ENCODE results near the gene EPB41L4B.

Gene EPB41L4B

DNA sequence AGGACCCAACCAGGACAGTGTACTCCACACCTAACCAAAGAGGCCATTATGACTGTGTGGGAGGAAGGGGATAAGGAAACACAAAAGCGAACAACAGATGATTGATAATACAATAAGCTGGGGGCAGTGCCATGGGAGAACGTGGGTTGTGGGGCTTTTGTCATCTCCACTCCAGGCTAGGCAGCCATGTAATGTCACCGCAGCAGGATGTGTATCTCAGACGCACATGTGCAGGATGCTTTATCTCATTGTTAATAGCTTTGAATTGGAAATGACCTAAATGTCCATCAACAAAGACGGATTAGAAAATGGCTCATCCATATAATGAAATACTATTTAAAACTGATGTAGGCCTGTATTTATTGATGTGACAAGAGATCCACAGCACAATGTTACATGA lies 51.0 kb downstream of the EPB41L4B start:
- DNase-seq (ENCODE audit: low read depth) = no peak

DNA sequence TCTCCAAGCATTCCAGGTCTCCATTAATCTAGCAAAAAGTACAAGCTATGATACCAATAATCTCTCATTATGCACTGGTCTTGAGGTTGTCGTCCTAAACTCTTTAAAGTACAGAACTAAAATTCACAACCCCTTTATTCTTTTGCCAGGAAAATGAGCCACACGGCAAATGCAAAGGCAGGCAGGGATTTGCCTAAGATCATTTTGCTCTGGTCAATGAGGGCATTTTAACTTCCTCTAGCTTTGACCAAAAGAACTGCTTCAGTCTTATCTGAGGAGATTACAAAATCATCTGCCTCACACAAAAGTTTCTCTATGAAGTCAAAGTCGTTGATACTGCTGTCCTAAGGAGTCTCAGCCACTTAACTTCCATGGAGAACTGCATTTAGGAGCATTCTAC lies 51.8 kb downstream of the EPB41L4B start:
- DNase-seq (ENCODE audit: low read depth) = no peak

DNA sequence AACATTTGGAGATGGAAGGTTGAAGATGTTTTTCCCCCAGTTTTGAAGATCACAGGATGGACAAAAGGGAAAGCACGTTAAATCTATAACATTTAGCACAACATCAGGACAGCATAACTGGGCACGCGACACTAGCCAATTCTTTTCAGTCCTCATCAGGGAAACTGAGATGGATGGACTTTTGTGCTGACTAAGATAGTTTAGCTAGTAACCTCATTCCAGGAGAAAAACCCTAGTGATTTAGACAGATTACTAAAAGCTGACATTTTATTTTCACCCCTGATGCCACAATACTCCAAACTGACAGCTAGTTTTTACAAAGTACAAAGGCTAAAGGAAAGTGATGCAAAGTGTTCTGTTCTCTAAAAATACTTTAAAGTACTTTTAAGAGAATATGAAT lies 53.3 kb downstream of the EPB41L4B start:
- no peak for DNase-seq (ENCODE audit: low read depth)

DNA sequence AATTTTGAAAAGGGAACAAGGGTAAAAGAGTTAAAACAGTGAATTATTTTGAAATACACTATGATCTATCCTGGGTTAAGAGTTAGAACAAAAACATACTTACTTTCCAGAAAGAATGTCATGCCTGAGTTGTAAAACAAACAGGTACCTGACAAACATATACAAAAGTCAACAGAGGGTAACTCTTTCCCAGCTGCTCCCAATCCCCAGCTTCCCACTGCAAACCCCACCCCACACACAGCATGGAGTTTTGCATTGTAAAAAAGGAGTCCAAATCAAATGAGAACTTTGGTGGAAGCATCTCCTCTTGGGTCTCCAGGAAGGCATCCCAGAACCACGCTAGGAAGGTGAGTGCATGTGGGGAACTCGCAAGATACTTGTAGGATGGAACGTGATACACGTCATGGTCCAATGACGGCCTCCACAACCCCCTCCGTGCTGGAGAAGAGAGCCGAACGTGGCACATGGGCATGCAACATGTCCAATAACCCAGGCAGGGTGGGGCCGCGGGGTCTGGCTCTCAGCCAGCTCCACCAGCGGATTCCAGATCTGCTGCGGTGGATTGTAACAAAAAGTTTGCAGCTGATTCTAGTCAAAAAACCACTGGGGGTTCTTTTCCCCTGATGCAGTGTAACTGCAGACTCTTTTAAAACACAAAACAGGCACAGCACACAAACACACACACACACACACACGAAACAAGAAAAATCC lies 55.8 kb downstream of the EPB41L4B start:
- no peak for DNase-seq (ENCODE audit: low read depth)

DNA sequence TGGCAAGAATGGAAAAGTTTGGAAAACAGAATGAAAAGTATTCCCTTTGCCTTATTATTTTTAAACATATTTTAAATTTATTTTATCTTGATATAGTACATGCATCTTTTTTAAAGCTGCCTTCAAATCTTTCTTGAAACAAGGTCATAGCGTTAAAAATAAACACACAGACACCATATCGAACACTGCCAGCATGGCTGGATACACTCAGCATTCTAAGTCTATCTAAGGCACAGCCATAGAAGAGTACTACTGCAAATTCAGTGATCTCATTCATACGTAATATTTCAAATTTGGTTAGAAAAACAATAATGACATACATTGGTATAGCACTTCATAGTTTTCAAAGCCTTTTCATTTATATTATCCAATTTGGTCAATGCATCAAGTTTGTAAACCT lies 57.5 kb downstream of the EPB41L4B start:
- no peak for DNase-seq (ENCODE audit: low read depth)

DNA sequence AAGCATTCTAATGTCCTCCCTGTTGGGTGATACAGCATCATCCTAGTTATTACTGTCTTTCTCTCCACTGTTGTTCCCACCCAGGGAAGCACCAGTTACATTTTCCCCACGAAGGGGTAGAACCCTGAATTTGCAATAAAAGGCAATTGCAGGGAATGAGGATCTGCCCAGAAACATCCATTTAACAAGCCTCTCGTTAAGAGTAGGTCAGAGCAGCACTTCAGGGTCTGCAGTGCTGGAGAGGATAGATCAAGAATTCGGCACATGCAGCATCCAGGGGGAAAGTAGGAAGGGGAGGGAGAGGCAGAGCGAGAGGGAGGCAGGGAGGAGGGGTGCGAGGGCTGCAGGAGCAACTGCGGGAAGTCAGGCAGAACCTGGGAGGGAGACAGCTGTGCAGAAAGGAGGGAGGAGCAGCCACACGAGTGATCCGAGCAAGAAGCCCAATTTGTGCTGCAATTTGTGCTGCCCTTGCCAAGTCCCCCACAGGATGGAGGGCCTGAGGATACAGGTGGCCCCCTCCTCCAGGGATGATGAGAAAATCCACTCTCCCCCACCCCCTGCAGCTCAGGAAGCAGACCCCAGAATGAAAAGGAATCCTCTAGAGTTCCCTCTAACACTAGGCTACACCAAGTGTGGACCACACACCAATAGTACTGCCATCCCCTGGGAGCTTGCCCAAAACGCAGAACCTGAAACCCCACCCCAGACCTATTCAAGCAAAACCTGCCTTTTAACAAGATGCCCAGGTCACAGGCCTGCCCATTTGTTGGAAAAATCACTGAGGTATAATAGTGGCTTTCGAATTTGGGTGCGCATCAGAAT lies 62.2 kb downstream of the EPB41L4B start:
- no peak for DNase-seq (ENCODE audit: low read depth)

DNA sequence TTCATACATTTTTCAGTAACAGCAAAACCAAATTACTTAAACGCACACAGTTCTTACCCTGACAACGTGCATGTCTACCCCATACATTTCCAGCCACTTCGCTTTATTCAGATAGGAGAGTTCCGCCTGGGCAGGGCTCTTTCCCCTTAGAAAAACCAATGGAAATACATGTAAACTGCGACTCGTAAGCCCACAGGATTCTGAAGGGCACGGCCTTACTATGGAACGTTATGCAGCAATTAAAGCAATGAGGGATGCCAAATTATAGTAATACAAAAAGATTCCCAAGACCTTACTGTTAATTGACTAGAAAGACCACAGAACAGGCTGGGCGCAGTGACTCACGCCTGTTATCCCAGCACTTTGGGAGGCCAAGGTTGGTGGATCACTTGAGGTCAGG lies 64.5 kb downstream of the EPB41L4B start:
- DNase-seq (ENCODE audit: low read depth) = peak; percentile 72

DNA sequence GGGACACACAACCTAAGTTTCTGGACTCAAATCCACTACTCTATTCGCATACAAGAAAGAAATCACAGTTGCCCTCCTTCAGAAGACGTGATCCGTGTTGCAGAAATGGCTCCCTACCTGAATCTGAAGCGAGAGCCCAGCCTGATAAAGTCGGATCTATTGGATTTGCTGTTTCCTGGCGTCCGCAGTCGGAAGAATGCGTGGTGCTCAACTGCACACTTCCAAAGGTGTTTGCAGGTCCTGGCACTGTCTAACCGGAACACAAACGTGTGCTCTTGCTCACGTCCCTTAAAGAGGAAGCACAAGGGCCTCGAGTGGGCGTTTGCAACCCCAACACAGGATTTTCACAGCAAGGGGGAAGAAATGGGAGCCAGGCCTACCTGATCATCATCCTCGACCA lies 65.5 kb downstream of the EPB41L4B start:
- no peak for DNase-seq (ENCODE audit: low read depth)

DNA sequence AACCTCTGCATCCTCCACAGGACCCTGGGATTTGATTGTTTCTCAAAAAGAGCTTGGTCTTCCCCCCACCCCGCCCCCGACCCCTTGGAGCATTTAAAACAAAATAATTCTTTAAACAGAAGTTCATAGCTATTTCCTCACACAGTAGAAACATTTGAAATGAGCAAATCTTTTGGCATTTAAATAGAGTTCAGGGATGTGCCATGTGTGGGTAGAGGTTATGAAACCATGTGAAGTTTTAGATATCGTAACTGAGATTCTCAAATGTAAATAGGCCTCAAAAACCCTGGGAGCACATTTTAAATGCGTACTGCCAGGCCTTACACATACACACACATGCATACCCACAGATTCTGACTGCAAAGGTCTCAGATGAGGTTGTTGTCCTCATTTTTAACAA lies 66.5 kb downstream of the EPB41L4B start:
- DNase-seq (ENCODE audit: low read depth) = peak; percentile 48

DNA sequence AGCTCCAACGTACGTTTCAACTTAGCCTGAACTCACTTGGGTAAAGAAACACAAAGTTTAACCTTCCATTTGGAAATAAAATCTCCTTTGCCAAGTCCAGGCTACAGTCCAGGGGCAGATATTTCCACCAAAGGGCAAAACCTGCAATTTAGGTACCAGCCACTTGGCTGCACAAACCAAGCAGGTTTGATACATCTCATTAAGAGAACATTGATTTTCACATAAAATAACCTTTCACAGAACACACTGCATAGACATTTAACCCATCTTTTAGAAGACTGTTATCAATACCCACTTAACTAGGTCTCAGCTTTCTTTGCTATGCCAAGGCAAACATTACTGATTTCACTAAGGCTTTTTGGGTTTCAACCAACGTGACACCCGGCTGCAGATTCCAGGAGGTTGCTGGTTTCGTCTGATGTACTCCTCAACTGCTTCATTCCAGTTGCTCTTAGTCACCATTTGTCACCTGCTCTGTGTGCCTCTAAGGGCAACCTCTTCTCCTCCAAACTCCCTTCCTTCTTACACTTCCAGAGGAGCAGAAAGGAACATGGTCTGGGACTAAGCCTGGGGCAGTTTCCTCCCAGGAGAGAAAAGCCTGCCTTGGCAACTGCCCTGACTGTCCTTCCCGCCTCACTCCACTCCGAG lies 67.1 kb downstream of the EPB41L4B start:
- DNase-seq (ENCODE audit: low read depth) = peak; percentile 81

DNA sequence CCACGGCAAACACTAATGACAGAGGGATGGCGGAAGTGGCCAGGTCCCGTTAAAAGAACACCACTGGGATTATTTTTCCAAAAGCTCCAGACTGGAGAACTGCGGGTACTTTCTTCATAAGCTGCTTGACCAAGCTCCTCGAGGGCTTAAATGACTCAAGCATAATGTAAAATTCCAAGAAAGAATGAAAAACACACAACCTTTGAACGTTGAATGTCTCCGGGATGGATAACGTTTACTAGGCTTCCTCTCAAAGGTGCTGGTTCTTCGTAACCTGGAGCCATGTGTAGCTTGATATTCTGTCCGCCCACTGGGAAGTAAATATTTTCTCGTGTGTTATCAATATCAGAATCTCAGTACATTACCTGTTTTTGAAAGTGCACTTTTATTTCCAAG lies 67.6 kb downstream of the EPB41L4B start:
- peak; percentile 2 for DNase-seq (ENCODE audit: low read depth)

DNA sequence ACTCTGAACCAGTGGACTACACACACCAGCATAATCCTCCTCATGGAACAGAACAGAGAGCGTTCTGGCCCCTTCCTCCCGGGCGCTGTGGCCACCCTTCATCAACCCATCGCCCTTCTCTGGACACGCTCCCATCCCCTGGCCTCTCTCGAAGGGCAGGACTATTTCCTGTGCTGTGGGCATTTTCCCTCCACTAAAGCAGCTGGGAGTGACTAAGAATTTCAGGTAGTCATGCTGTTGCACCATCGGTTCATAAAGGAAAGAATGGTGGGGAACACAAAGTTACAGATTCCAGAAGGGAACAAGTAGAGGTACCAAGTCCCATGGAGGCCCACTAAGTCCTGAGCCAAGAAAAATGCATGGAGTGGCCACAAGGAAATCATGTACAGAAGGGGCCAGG lies 68.6 kb downstream of the EPB41L4B start:
- DNase-seq (ENCODE audit: low read depth) = peak; percentile 35

DNA sequence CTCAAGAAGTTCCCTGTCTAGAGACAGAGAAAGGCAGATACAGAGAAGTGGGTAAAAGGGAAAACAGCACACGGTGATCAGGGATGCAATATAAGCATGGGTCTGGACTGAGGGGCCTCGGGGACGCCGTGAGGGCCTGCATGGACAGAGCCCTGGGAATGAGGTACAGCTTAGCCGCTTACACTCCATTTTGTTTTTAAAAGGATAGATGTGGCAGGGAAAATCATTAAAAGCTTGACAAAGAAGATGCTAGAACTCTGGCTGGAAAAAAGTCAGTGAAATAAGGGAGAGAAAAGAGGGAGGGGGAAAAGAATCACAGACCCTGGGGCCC lies 69.1 kb downstream of the EPB41L4B start:
- DNase-seq (ENCODE audit: low read depth) = no peak

DNA sequence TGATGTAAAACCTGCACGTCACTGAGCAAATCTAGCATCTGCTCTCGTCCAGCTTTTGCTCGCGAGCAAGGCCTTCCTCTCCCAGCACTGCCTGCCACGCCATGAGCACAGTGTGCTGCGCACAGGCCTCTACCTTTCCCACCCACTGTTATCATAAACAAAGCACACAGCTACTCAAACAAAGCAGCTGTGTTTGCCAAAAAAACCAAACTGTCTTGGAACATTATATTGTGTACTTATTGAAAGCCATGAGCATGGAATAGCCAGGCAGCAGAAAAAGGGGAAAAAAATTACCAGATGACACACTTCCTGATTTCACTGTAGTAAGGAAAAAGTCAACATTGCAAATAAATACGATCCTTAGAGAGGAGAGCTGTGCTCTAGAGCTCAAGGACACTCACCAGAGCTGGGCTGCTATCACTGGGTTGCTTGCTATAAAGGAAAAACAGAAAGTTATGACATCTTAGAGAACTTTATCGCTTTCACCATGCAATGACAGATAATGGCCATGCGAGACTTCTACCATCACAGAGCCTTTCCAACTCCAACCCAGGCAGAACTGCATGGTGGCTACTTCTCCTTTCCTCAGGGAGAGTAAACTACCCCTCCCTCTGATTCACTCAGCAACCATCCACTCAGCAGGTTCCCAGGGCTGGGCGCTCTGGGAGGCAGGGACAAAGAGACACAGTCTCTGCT lies 69.6 kb downstream of the EPB41L4B start:
- peak; percentile 78 for DNase-seq (ENCODE audit: low read depth)

DNA sequence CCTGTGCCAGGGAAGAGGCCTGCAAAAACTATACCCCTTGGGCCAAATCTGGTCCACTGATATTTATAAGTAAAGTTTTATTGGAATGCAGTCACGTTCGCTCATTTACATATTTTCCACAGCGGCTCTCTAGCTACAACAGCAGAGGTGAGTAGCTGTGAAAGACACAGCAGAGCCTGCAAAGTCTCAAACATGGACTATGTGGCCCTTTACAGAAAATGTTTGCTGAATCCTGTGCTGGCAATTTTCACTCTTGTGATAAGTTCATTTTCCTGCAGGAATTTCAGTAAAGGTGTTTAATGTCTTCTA lies 70.1 kb downstream of the EPB41L4B start:
- DNase-seq (ENCODE audit: low read depth) = no peak

DNA sequence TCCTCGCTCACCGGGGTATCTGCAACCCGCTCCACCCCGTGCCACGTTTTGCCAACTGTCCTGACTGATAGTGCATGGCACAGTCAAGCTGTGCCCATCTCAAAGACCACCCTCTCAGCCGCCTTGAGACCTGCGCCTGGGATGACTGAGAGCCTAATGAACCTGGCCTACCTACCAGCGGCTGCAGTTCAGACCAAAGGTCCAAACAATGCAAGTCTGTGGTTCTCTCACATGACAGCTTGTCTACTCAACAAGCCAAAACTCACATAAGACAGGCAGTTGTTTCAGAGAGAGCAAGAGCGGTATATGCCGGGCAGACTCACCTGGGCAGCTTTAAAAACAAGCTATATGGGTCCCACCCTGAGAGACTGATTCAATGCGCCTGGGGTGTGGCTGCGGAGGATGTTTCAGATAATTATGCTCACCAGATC lies 70.5 kb downstream of the EPB41L4B start:
- no peak for DNase-seq (ENCODE audit: low read depth)

DNA sequence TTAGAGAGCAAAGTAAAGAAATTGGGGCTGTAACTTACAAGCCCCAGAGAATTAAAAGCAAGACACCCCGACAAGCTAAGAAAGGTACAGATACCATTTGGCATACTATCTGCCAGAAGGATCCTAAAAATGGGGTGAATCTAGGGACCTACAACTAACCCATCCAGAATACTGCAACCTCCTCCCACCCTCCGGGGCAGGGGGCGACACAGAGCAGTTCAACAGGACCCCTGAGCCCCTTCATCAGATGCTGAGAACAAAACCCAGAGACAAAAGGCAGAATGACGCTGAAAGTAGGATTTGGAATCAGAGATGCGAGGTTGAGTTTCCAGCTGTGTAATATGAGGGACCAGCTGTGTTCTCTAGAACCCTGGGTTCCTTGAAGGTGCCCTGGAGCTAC lies 71.2 kb downstream of the EPB41L4B start:
- no peak for DNase-seq (ENCODE audit: low read depth)

DNA sequence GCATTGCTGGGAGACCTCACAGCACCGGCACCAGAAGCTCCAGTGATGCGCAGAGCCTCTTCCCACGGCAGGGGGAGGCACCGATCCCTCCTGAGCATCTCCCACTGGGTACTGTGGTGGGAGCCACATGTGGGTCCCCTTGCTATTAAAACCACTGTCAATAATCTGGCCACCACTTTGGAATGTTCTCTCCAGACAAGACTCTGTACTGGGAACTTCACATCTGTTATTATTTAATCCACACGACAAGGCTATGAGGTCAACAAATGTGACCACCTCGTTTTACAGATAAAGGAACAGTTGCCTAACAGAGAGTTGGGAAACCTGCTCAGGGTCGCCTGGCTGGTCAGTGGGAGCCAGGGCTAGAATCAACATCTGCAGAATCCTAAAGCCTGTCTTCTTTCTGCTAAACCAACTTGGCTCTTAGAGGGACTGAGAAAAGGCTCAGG lies 72.7 kb downstream of the EPB41L4B start:
- no peak for DNase-seq (ENCODE audit: low read depth)

DNA sequence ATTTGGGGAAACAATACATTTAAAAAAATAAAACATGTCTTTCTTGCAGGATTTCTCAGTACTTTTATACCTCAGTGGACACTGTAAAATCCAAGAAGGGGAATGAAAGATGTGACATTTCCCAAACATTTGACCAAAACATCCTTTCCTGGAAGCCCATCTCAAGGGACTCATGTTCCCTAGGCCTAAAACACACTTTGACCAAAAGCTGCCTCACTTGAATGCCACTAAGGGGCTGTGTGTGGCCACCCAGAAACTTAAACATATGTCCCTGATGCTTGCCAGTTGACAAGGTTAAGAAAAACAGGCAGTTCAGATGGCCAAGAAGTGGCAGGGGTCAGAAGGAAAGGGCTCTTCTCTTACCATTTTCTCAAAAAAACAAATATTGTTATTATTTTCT lies 73.6 kb downstream of the EPB41L4B start:
- no peak for DNase-seq (ENCODE audit: low read depth)

DNA sequence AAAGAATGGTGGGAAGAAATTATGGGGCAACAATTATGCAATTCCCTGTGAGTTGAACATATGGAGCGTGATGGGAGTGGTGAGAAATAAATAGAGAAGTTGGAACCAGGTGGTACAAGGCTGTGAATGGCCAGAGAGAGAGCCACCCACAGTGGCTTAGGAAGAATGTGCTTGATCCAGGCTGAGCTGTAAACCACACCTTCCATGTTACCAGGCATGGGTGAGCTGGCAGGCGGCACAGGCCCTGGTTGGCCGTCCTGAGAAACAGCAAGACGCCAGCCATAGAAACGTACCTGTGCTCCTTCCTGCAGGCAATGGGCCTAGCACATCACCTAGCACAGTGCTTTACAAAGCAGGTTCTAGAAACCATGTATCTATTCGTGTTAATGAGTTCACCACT lies 74.3 kb downstream of the EPB41L4B start:
- DNase-seq (ENCODE audit: low read depth) = no peak

DNA sequence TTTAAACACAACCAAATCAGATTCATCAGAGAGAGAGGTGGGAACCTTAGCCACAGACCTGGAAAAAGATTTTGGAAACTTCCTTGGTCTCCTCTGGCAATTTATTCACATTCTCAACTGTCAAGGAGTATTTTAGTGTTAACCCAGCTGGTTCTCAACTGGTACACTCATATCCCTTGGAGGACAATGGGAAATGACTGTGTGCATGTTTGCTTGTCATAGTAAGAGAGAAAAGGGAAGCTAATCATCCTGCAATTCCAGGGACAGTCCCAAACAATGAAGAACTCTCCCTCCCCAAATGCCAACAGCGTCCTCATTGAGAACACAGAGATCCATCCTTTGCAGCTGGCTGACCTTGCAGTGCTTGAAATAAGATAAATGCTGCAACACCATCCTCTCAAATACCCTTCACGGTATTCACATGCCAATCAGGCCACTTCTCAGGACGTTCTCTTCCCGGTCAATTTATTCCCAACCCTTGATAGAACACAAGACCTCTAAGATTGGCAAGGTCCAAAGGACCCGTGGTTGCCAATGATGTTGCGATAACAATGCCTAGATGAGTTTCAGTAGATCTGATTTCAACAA lies 75.5 kb downstream of the EPB41L4B start:
- peak; percentile 45 for DNase-seq (ENCODE audit: low read depth)

Measured in ELR (cell line).